B cell (primary cell): ENCODE data around the gene RNF34. TPM values are rescaled to one million over a fixed set of nuclear protein-coding genes. Genes with fewer than 3 reads are reported as not detected.
A peak's percentile ranks its signal among the peaks of the same experiment; 100 is the strongest.

Experiments
- ATAC-seq: fragments of 200-7000 bp; cut with Tn5 transposase; one replicate; pipeline ENCODE4 v1.10.0; 2021; ENCODE audit warnings: low read depth, mild to moderate bottlenecking, moderate number of reproducible peaks, moderate library complexity
- CTCF ChIA-PET: fragments of 350-600 bp; sonication (Branson Sonifier 250); formaldehyde crosslinking; loops from one replicate; lab custom pipeline; 2021; ENCODE audit warnings: antibody characterized with exemption, inconsistent platforms; lab: Charles Lee
- POLR2A ChIA-PET: fragments of 350-600 bp; sonication (Branson Sonifier 250); formaldehyde crosslinking; loops from one replicate; lab custom pipeline; 2021; ENCODE audit warnings: antibody characterized with exemption; lab: Charles Lee
- DNase-seq: peaks from one replicate; pipeline ENCODE4 v3.0.0; 2013
- H2AFZ ChIP-seq: 2 replicates; pipeline ENCODE4 v1.6.1; 2012; ENCODE audit warnings: mild to moderate bottlenecking, low read depth, low read length; ENCODE audit not compliant: insufficient read depth, poor library complexity, severe bottlenecking
- H3K27ac ChIP-seq, 2 donors: 1 replicate in 1 of 2; 2 replicates in 1 of 2; pipeline ENCODE4 v1.5.1; 2012 to 2013; ENCODE audit warnings: low read length in 2 of 2, mild to moderate bottlenecking in 2 of 2, moderate library complexity in 1 of 2
- H3K27me3 ChIP-seq, 4 experiments: fragments of 200-600 bp in 1 of 4; sonication (generic) in 1 of 4; replicated peaks in 1 of 4; 1 replicate in 2 of 4; 2 replicates in 2 of 4; pipeline versions ENCODE4 v1.6.1 to v1.7.0; 2013 to 2016; ENCODE audit warnings: low read length in 3 of 4, mild to moderate bottlenecking in 2 of 4, mixed read lengths in 1 of 4, moderate library complexity in 1 of 4; ENCODE audit not compliant: insufficient read depth in 4 of 4, control insufficient read depth in 3 of 4; ENCODE audit errors: control extremely low read depth in 1 of 4
- H3K36me3 ChIP-seq, 2 experiments: replicated peaks in 1 of 2; 1 replicate in 1 of 2; 2 replicates in 1 of 2; pipeline versions ENCODE4 v1.6.1 to v1.7.1; 2013; ENCODE audit warnings: low read length in 1 of 2; ENCODE audit not compliant: insufficient read depth in 2 of 2, control insufficient read depth in 1 of 2; ENCODE audit errors: control extremely low read depth in 1 of 2, extremely low read depth in 1 of 2
- H3K4me1 ChIP-seq, 2 donors: fragments of 200-600 bp in 1 of 2; sonication (generic) in 1 of 2; 1 replicate in 1 of 2; 2 replicates in 1 of 2; pipeline versions ENCODE4 v1.5.1 to v1.6.1; 2013 to 2017; ENCODE audit warnings: low read length in 2 of 2; ENCODE audit not compliant: control insufficient read depth in 2 of 2, insufficient read depth in 2 of 2
- H3K4me2 ChIP-seq: replicated peaks from 2 replicates; pipeline ENCODE3; 2012; ENCODE audit warnings: mild to moderate bottlenecking, low read depth, low read length; ENCODE audit not compliant: poor library complexity, severe bottlenecking
- H3K4me3 ChIP-seq, 5 experiments: fragments of 200-600 bp in 1 of 5; sonication (generic) in 1 of 5; 1 replicate in 3 of 5; 2 replicates in 2 of 5; pipeline versions ENCODE4 v1.5.1 to v1.7.0; 2011 to 2016; ENCODE audit warnings: low read length in 4 of 5, mild to moderate bottlenecking in 4 of 5, low read depth in 2 of 5, control low read depth in 1 of 5, moderate library complexity in 1 of 5; ENCODE audit not compliant: insufficient read depth in 1 of 5; ENCODE audit errors: control extremely low read depth in 1 of 5, extremely low read depth in 1 of 5
- H3K79me2 ChIP-seq: fragments of 200-600 bp; sonication (generic); one replicate; pipeline ENCODE4 v1.6.0; 2016; ENCODE audit warnings: low read length; ENCODE audit not compliant: control insufficient read depth, insufficient read depth
- H3K9ac ChIP-seq: fragments of 200-600 bp; sonication (generic); 2 replicates; pipeline ENCODE4 v1.6.1; 2017; ENCODE audit warnings: mild to moderate bottlenecking, low read length, moderate library complexity
- H3K9me3 ChIP-seq, 3 donors: one replicate each; pipeline versions ENCODE4 v1.6.1 to v1.7.1; 2013; ENCODE audit warnings: low read length in 2 of 3; ENCODE audit not compliant: control insufficient read depth in 2 of 3, insufficient read depth in 1 of 3; ENCODE audit errors: control extremely low read depth in 1 of 3
- H4K20me1 ChIP-seq: 2 replicates; pipeline ENCODE4 v1.6.0; 2012; ENCODE audit warnings: mild to moderate bottlenecking, low read length; ENCODE audit not compliant: insufficient read depth, control insufficient read depth, poor library complexity, severe bottlenecking
- H3K27ac Mint-ChIP-seq: one replicate; pipeline ENCODE4 v1.8.0; 2021; ENCODE audit warnings: mixed read lengths
- H3K27me3 Mint-ChIP-seq: one replicate; pipeline ENCODE4 v1.8.0; 2021; ENCODE audit warnings: mixed read lengths
- H3K4me1 Mint-ChIP-seq: one replicate; pipeline ENCODE4 v1.8.0; 2021; ENCODE audit warnings: mixed read lengths
- H3K4me3 Mint-ChIP-seq: one replicate; pipeline ENCODE4 v1.8.0; 2021; ENCODE audit warnings: mixed read lengths
- H3K9me3 Mint-ChIP-seq: one replicate; pipeline ENCODE4 v1.8.0; 2022; ENCODE audit warnings: mixed read lengths; ENCODE audit not compliant: insufficient read depth
- EZH2 ChIP-seq: IDR thresholded peaks from 2 replicates; pipeline ENCODE4 v1.6.1; 2012; ENCODE audit warnings: borderline replicate concordance, low read depth, mild to moderate bottlenecking, moderate library complexity, low read length; ENCODE audit not compliant: insufficient read depth, poor library complexity, severe bottlenecking
- WGBS: methylation state at CpG from one replicate; pipeline ENCODE4 v1.1.5; 2013; ENCODE audit warnings: missing lambda C conversion rate; ENCODE audit not compliant: insufficient coverage; 5-methylcytosine and 5-hydroxymethylcytosine counted together
- intact Hi-C: fragments of 100-400 bp; cut with micrococcal nuclease; formaldehyde crosslinking; loops from one replicate; pipeline ENCODE4 v1.10.0; 2022
- polyA plus RNA-seq: library from polyadenylated mRNA; depleted of rRNA; stranded (reverse); fragments of >200 nt; gene quantifications from 2 replicates; pipeline ENCODE4 v1.2.3, GENCODE V29; 2012
- total RNA-seq, 2 donors: library from RNA; stranded (reverse); fragments of 120-200 nt in 1 of 2; gene quantifications; 1 replicate in 1 of 2; 2 replicates in 1 of 2; pipeline versions ENCODE4 v1.2.3 to v1.2.4, GENCODE V29; 2013 to 2022
- TF ChIP-seq, protein P1 (sequence below): fragments of 200-600 bp; IDR thresholded peaks from one replicate; pipeline ENCODE4 v1.8.0; 2022; ENCODE audit warnings: antibody characterized with exemption, mild to moderate bottlenecking

RNF34 gene
- total and polyA plus RNA-seq, 2 donors (not counting 1 experiment from before 2014, with no cell fraction given): 24.9 to 86.7 TPM

- H3K4me3 ChIP-seq: peak overlapping the region; percentile 77 to 97 (median 82)
- peak; percentile 77 for DNase-seq
- H4K20me1 ChIP-seq: peaks cover 52% of the 10 kb centered on the region
- peak overlapping the region; percentile 92 for H3K4me2 ChIP-seq
- ATAC-seq: no peak
- H2AFZ ChIP-seq: peak overlapping the region; percentile 46
- ChIA-PET POLR2A (interaction anchor here (0.7 kb wide), 3 partner anchors 46 to 1275 kb away, joined by 3 to 4 read pairs (median 3); no protein-coding TSS in a partner anchor), CTCF (interaction anchor here (0.5 to 2.4 kb wide), 3 partner anchors 10 to 28 kb away, joined by 3 to 10 read pairs (median 3); no protein-coding TSS in a partner anchor)
- TF ChIP-seq, protein P1, sequence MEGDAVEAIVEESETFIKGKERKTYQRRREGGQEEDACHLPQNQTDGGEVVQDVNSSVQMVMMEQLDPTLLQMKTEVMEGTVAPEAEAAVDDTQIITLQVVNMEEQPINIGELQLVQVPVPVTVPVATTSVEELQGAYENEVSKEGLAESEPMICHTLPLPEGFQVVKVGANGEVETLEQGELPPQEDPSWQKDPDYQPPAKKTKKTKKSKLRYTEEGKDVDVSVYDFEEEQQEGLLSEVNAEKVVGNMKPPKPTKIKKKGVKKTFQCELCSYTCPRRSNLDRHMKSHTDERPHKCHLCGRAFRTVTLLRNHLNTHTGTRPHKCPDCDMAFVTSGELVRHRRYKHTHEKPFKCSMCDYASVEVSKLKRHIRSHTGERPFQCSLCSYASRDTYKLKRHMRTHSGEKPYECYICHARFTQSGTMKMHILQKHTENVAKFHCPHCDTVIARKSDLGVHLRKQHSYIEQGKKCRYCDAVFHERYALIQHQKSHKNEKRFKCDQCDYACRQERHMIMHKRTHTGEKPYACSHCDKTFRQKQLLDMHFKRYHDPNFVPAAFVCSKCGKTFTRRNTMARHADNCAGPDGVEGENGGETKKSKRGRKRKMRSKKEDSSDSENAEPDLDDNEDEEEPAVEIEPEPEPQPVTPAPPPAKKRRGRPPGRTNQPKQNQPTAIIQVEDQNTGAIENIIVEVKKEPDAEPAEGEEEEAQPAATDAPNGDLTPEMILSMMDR: no peak
- no peak for TF ChIP-seq EZH2
- peak overlapping the region; percentile 93 for H3K27ac Mint-ChIP-seq
- intact Hi-C loops: loop anchor here (1.0 to 5.0 kb wide), 5 partner anchors 41 to 613 kb away; partner anchors contain the start of genes MLXIP, ORAI1, RHOF and RNF34
- H3K27me3 Mint-ChIP-seq: no peaks in the 10 kb centered on the region
- peaks cover 0 to 13% of the 10 kb centered on the region in 2 experiments for H3K36me3 ChIP-seq
- no peaks in the 10 kb centered on the region for H3K27me3 ChIP-seq
- H3K9me3 Mint-ChIP-seq: no peaks in the 10 kb centered on the region
- WGBS: 1% methylated on average over 70 of the region's 70 CpGs
- H3K27ac ChIP-seq: peak overlapping the region; percentile 62 to 64
- peaks cover 64% of the 10 kb centered on the region for H3K4me1 Mint-ChIP-seq
- H3K9ac ChIP-seq: peak overlapping the region; percentile 81
- peaks cover 26 to 51% of the 10 kb centered on the region in 2 donors for H3K4me1 ChIP-seq
- H3K9me3 ChIP-seq: no peaks in the 10 kb centered on the region
- H3K4me3 Mint-ChIP-seq: peak overlapping the region; percentile 94
- H3K79me2 ChIP-seq: peaks cover 37% of the 10 kb centered on the region
Observed at GRCh38 chr12:121465921-121466793, 66.2 kb downstream of the RNF34 start.
